Ammon's horn (tissue), 1 donor: ENCODE data around the gene EFCAB10.

ENCODE experiments used
- DNase-seq: peaks from one replicate; pipeline ENCODE4 v3.0.0-alpha.2; 2016; ENCODE audit warnings: low spot score

The EFCAB10 gene

GRCh38 chr7:105581066-105581811 is at the start of gene EFCAB10:
Gene EFCAB10, minus strand, starts transcription at chr7:105581493. Its CDS starts 30 bp downstream, at chr7:105581463.
- DNase-seq, result peak; percentile 90

- DNase-seq, result no peak
Measured at GRCh38 chr7:105625986-105626385, 44.7 kb upstream of the EFCAB10 start.

GRCh38 chr7:105623906-105624305 is 42.6 kb upstream of the EFCAB10 start:
- no peak for DNase-seq

GRCh38 chr7:105623378-105623777 is 42.1 kb upstream of the EFCAB10 start:
- no peak for DNase-seq

- DNase-seq, result peak; percentile 52
Measured at GRCh38 chr7:105622106-105622731, 40.9 kb upstream of the EFCAB10 start.

GRCh38 chr7:105621617-105622016 is 40.3 kb upstream of the EFCAB10 start:
- peak; percentile 77 for DNase-seq

GRCh38 chr7:105621176-105621575 is 39.9 kb upstream of the EFCAB10 start:
- no peak for DNase-seq

- no peak for DNase-seq
Measured at GRCh38 chr7:105619590-105619989, 38.3 kb upstream of the EFCAB10 start.

GRCh38 chr7:105618016-105618296 is 36.7 kb upstream of the EFCAB10 start:
- no peak for DNase-seq

- no peak for DNase-seq
Measured at GRCh38 chr7:105617280-105618015, 36.2 kb upstream of the EFCAB10 start.

- no peak for DNase-seq
Measured at GRCh38 chr7:105614341-105614840, 33.1 kb upstream of the EFCAB10 start.

- no peak for DNase-seq
Measured at GRCh38 chr7:105613611-105614330, 32.5 kb upstream of the EFCAB10 start.

GRCh38 chr7:105612806-105613205 is 31.5 kb upstream of the EFCAB10 start:
- no peak for DNase-seq

- no peak for DNase-seq
Measured at GRCh38 chr7:105611856-105612775, 30.8 kb upstream of the EFCAB10 start.

- peak; percentile 20 for DNase-seq
Measured at GRCh38 chr7:105610165-105610930, 29.1 kb upstream of the EFCAB10 start.

GRCh38 chr7:105602325-105603305 is 21.3 kb upstream of the EFCAB10 start:
- DNase-seq, result no peak

- no peak for DNase-seq
Measured at GRCh38 chr7:105600720-105601550, 19.6 kb upstream of the EFCAB10 start.

GRCh38 chr7:105599551-105599950 is 18.3 kb upstream of the EFCAB10 start:
- no peak for DNase-seq
